ENCODE results near the gene BCL2A1.

DNA sequence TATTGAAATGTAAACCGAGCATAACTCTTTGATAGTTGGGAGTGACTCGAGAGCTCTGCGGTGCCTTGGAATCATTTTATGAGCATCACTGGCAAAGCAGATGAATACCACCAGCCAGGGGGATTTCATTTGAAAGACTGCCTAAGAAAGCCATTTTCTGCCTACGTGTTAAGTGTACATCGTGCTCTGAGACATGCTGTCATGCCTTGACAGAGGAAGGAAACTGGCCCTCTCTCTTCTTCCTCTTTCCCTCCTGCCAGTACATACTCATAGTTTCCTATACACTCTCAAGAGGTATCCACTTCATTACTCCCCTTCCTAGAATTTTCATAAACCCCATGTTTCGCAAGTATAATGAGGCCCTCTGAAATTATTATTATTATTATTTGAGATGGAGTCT is 8.8 kb downstream of the BCL2A1 start:
- TF ChIP-seq CTCF (IDR thresholded peaks at IDR 0.05) (no peak), POLR2A (IDR thresholded peaks at IDR 0.05) (no peak)
